HG03460 (cell line): ENCODE measurements around the gene HOXD10.

Experiments used
- ATAC-seq: cut with Tn5 transposase; IDR thresholded peaks from one replicate; pipeline ENCODE4 v1.9.1; 2021; ENCODE audit not compliant: unreplicated experiment

The HOXD10 gene

GRCh38 chr2:176121190-176122051, 4.8 kb downstream of the HOXD10 start:
- ATAC-seq, result no peak

- no peak for ATAC-seq
Measured at GRCh38 chr2:176122052-176122682, 5.6 kb downstream of the HOXD10 start.

GRCh38 chr2:176122683-176123410, 6.3 kb downstream of the HOXD10 start, which contains the start of gene HOXD9:
Gene HOXD9, plus strand, starts transcription at chr2:176122719. Its CDS starts 50 bp downstream, at chr2:176122769.
- no peak for ATAC-seq

- ATAC-seq, result no peak
Measured at GRCh38 chr2:176123411-176124109, 7.0 kb downstream of the HOXD10 start.

GRCh38 chr2:176124110-176124946, 7.8 kb downstream of the HOXD10 start:
- no peak for ATAC-seq

GRCh38 chr2:176124947-176125771, 8.6 kb downstream of the HOXD10 start:
- no peak for ATAC-seq

GRCh38 chr2:176125772-176126054, 9.1 kb downstream of the HOXD10 start:
- no peak for ATAC-seq

GRCh38 chr2:176126929-176127773, 10.6 kb downstream of the HOXD10 start:
- no peak for ATAC-seq

GRCh38 chr2:176127774-176128072, 11.1 kb downstream of the HOXD10 start:
- no peak for ATAC-seq

- ATAC-seq, result no peak
Measured at GRCh38 chr2:176128172-176128981, 11.8 kb downstream of the HOXD10 start.

- no peak for ATAC-seq
Measured at GRCh38 chr2:176128982-176129796, 12.6 kb downstream of the HOXD10 start, which contains the start of gene HOXD8. Gene HOXD8, plus strand, starts transcription at chr2:176129705. Its CDS starts 662 bp downstream, at chr2:176130367.

- no peak for ATAC-seq
Measured at GRCh38 chr2:176129813-176130146, 13.2 kb downstream of the HOXD10 start.

- no peak for ATAC-seq
Measured at GRCh38 chr2:176130147-176130956, 13.8 kb downstream of the HOXD10 start.

GRCh38 chr2:176130957-176131847, 14.6 kb downstream of the HOXD10 start:
- ATAC-seq, result no peak

GRCh38 chr2:176131848-176132158, 15.2 kb downstream of the HOXD10 start:
- no peak for ATAC-seq
